ENCODE measurements around the gene SLC29A1.

SLC29A1 gene

GRCh38 chr6:44250718-44251123 is 27.3 kb downstream of the SLC29A1 start:
- Histone ChIP-seq H3K4me1 (ENCODE audit: control insufficient read depth, insufficient read depth, low read length, unreplicated experiment) (peaks cover 46% of the 10 kb centered on the region), H3K27ac (ENCODE audit: low read depth, low read length) (peak overlapping the region; percentile 39; the same call in 1 of the 2 replicates), H3K36me3 (ENCODE audit: insufficient read depth, low read length) (peaks cover 60% of the 10 kb centered on the region), H2AFZ (ENCODE audit: low read length, unreplicated experiment) (no peak overlapping the region), H3K79me2 (ENCODE audit: control insufficient read depth, insufficient read depth, low read length, unreplicated experiment) (peaks cover 51% of the 10 kb centered on the region), H3K27me3 (ENCODE audit: insufficient read depth, low read length) (no peaks in the 10 kb centered on the region), H3K4me3 (ENCODE audit: low read depth, low read length) (no peak overlapping the region)

DNA sequence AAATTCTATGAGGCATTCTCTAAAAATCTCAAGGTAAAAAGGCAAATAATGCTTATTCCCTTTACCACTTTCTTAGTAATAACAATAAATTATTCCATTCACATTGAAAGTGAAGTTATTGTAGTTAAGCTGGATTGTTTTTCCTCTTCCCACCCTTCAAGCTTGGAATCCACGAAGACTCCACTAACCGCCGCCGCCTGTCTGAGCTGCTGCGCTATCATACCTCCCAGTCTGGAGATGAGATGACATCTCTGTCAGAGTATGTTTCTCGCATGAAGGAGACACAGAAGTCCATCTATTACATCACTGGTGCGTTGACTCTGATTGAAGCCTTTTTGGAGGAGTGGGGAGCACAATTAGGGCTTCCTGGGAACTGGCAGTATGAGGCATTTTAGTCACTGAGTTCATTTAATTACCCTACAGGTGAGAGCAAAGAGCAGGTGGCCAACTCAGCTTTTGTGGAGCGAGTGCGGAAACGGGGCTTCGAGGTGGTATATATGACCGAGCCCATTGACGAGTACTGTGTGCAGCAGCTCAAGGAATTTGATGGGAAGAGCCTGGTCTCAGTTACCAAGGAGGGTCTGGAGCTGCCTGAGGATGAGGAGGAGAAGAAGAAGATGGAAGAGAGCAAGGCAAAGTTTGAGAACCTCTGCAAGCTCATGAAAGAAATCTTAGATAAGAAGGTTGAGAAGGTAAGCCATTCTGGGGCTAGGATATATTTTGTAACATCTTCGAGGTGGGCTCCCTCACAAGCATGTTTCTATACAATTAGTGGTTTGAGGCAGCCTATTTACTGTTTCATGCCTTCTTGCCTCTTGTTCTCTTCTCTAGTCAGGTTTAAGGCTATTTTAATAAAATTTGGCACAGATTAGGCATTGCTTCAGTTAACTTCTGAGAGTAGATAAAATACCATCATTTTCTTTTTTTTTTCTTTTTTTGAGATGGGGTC is 28.5 kb downstream of the SLC29A1 start:
- Histone ChIP-seq H2AFZ (ENCODE audit: low read length, unreplicated experiment) (no peak overlapping the region), H3K4me3 (ENCODE audit: low read depth, low read length) (no peak overlapping the region), H3K4me1 (ENCODE audit: control insufficient read depth, insufficient read depth, low read length, unreplicated experiment) (peaks cover 49% of the 10 kb centered on the region), H3K27ac (ENCODE audit: low read depth, low read length) (no peak overlapping the region), H3K27me3 (ENCODE audit: insufficient read depth, low read length) (no peaks in the 10 kb centered on the region), H3K79me2 (ENCODE audit: control insufficient read depth, insufficient read depth, low read length, unreplicated experiment) (peaks cover 62% of the 10 kb centered on the region), H3K36me3 (ENCODE audit: insufficient read depth, low read length) (peaks cover 60% of the 10 kb centered on the region)

DNA sequence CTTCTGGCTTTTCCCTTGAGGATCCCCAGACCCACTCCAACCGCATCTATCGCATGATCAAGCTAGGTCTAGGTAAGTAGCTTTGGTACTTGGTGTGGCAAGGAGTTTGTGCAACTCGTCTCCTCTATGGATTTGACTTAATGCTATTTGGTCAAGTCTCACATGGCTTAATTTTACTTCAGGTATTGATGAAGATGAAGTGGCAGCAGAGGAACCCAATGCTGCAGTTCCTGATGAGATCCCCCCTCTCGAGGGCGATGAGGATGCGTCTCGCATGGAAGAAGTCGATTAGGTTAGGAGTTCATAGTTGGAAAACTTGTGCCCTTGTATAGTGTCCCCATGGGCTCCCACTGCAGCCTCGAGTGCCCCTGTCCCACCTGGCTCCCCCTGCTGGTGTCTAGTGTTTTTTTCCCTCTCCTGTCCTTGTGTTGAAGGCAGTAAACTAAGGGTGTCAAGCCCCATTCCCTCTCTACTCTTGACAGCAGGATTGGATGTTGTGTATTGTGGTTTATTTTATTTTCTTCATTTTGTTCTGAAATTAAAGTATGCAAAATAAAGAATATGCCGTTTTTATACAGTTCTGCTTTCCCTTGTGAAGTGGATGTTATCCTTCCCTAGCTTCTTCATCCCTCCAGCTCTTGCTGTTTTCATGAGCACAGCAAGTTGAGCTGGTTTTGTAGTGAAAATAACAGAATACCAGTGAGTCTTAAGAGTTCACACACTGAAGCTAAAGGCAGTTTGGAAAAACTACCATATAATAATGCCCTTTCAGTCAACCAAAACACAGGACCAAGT is 30.1 kb downstream of the SLC29A1 start:
- Histone ChIP-seq H3K36me3 (ENCODE audit: insufficient read depth, low read length) (peaks cover 48% of the 10 kb centered on the region), H3K27ac (ENCODE audit: low read depth, low read length) (no peak overlapping the region), H2AFZ (ENCODE audit: low read length, unreplicated experiment) (no peak overlapping the region), H3K4me3 (ENCODE audit: low read depth, low read length) (no peak overlapping the region), H3K79me2 (ENCODE audit: control insufficient read depth, insufficient read depth, low read length, unreplicated experiment) (peaks cover 46% of the 10 kb centered on the region), H3K27me3 (ENCODE audit: insufficient read depth, low read length) (no peaks in the 10 kb centered on the region), H3K4me1 (ENCODE audit: control insufficient read depth, insufficient read depth, low read length, unreplicated experiment) (peaks cover 54% of the 10 kb centered on the region)

- Histone ChIP-seq H3K4me3 (ENCODE audit: low read depth, low read length) (no peak overlapping the region), H3K36me3 (ENCODE audit: insufficient read depth, low read length) (peaks cover 39% of the 10 kb centered on the region), H3K79me2 (ENCODE audit: control insufficient read depth, insufficient read depth, low read length, unreplicated experiment) (peaks cover 37% of the 10 kb centered on the region), H2AFZ (ENCODE audit: low read length, unreplicated experiment) (no peak overlapping the region), H3K4me1 (ENCODE audit: control insufficient read depth, insufficient read depth, low read length, unreplicated experiment) (peaks cover 44% of the 10 kb centered on the region), H3K27ac (ENCODE audit: low read depth, low read length) (no peak overlapping the region), H3K27me3 (ENCODE audit: insufficient read depth, low read length) (no peaks in the 10 kb centered on the region)
These were observed 31.1 kb downstream of the SLC29A1 start for GRCh38 chr6:44254191-44255104.

GRCh38 chr6:44255105-44255808 is 31.9 kb downstream of the SLC29A1 start:
- H3K27me3 ChIP-seq (ENCODE audit: insufficient read depth, low read length): no peaks in the 10 kb centered on the region
- peaks cover 36% of the 10 kb centered on the region for H3K4me1 ChIP-seq (ENCODE audit: control insufficient read depth, insufficient read depth, low read length, unreplicated experiment)
- H3K27ac ChIP-seq (ENCODE audit: low read depth, low read length): no peak overlapping the region
- peaks cover 29% of the 10 kb centered on the region for H3K79me2 ChIP-seq (ENCODE audit: control insufficient read depth, insufficient read depth, low read length, unreplicated experiment)
- H3K36me3 ChIP-seq (ENCODE audit: insufficient read depth, low read length): peaks cover 33% of the 10 kb centered on the region
- H2AFZ ChIP-seq (ENCODE audit: low read length, unreplicated experiment): no peak overlapping the region
- peak overlapping the region; percentile 93 for H3K4me3 ChIP-seq (ENCODE audit: low read depth, low read length)

DNA sequence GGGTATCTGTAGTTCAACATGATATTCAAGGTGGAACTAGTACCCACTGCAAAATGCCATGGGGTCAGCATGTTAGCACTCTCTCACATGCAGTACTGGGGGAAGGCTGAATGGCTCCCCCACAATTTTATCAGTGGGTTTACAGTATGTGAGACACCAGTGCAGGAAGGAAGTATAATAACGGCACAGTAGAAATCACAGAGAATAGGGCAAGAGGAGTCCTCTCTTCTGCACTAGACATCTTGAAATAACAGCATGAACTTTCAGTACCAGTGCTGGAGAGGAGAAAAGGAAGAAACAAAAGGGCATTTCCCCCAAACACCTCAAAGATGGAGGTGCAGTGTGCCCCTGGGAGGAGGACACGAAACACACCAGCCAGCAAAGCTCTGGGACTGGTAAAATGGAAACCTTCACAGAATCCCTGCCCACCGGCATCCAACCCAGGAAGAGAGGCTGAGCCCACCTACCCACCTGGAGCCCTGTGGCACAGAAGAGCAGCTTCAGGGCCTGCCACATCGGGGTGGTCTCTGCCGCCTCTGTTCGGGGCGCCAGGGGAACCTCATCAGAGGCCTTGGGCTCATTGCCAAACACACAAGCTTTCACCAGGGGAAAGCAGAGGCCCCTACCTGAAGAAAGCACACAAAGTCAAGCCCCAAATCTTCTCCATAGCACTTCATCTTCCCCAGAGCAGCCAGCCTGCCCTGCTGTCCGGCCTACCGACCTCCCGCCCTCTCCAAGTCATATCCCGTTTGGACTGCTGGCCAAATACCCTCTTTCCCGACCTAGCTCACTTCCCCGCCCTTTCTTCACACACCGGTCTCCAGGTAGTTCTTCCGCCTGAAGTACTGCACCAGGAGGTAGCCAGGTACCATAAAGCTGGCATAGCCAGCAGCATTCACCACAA is 32.7 kb downstream of the SLC29A1 start:
- Histone ChIP-seq H3K79me2 (ENCODE audit: control insufficient read depth, insufficient read depth, low read length, unreplicated experiment) (peaks cover 20% of the 10 kb centered on the region), H3K4me3 (ENCODE audit: low read depth, low read length) (peak overlapping the region; percentile 93), H3K36me3 (ENCODE audit: insufficient read depth, low read length) (peaks cover 25% of the 10 kb centered on the region)

DNA sequence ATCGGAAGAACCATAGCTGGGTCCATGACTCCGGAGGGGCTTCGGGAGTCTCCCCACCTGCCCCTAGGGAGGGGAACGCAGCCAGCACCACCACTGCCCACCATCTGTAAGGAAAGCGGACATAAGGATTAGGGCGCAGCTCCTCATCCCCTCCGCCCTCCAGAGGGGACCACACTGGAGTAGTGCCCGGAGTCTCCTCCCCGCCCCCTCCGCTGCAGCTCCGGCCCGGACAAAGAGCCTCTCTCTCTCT is 33.3 kb downstream of the SLC29A1 start:
- H3K4me3 ChIP-seq (ENCODE audit: low read depth, low read length): peak overlapping the region; percentile 93
- H3K27ac ChIP-seq (ENCODE audit: low read depth, low read length): peak overlapping the region; percentile 58; the same call in 1 of the 2 replicates
- peaks cover 19% of the 10 kb centered on the region; the same call in 1 of the 2 replicates for H3K36me3 ChIP-seq (ENCODE audit: insufficient read depth, low read length)
- H2AFZ ChIP-seq (ENCODE audit: low read length, unreplicated experiment): no peak overlapping the region
- H3K27me3 ChIP-seq (ENCODE audit: insufficient read depth, low read length): no peaks in the 10 kb centered on the region
- peaks cover 24% of the 10 kb centered on the region for H3K4me1 ChIP-seq (ENCODE audit: control insufficient read depth, insufficient read depth, low read length, unreplicated experiment)
- H3K79me2 ChIP-seq (ENCODE audit: control insufficient read depth, insufficient read depth, low read length, unreplicated experiment): peaks cover 14% of the 10 kb centered on the region

More for the DNA sequence above, 32.7 kb downstream of the SLC29A1 start:
- no peak overlapping the region for H2AFZ ChIP-seq (ENCODE audit: low read length, unreplicated experiment)
- peak overlapping the region; percentile 58; the same call in 1 of the 2 replicates for H3K27ac ChIP-seq (ENCODE audit: low read depth, low read length)
- H3K27me3 ChIP-seq (ENCODE audit: insufficient read depth, low read length): no peaks in the 10 kb centered on the region
- peaks cover 28% of the 10 kb centered on the region for H3K4me1 ChIP-seq (ENCODE audit: control insufficient read depth, insufficient read depth, low read length, unreplicated experiment)

DNA sequence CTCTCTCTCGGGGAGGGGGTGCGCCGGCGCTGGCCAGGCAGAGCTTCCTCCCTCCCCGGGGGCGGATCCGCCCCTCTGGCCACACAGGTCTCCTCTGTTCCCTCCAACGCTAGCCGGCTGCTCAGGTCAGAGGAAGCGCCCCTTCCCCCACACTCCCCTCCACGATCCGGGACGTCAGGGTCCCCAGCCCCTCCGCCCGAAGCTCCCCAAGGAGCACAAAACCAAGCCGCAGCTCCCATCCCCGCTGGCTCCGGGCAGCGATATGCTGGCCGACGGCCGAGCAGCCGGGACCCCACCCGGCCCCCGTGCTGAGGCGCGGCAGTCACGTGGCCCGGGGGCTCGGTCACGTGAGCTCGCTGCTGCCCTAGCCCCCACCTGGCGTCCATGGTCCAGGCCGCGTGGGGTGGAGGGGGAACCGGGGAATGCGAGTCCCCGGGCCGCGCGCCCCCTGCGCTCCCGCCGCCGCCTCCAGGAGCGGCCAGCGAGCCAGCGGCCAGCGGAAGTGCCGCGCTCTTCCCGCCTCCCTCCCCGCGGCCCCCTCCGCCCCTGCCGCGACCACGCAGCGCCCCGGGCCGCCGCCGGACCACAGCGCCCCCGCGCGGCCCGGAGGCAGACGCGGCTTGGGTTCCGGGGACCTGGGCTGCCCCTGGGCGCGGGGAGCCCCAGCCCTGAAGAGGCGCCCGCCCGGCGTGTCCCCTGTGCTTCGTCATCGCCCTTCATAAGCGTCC is 33.8 kb downstream of the SLC29A1 start, which contains the start of gene SLC35B2:
Gene SLC35B2, minus strand, starts transcription at position 504 of the 728 bp plus-strand sequence. Its CDS starts 118 bp downstream, at position 386.
- Histone ChIP-seq H3K4me3 (ENCODE audit: low read depth, low read length) (peak within 1 kb of the TSS; percentile 93), H3K79me2 (ENCODE audit: control insufficient read depth, insufficient read depth, low read length, unreplicated experiment) (peaks cover 12% of the 10 kb centered on the region), H3K27me3 (ENCODE audit: insufficient read depth, low read length) (no peaks in the 10 kb centered on the region), H3K27ac (ENCODE audit: low read depth, low read length) (peak within 1 kb of the TSS; percentile 58; the same call in 1 of the 2 replicates), H3K36me3 (ENCODE audit: insufficient read depth, low read length) (peaks cover 14% of the 10 kb centered on the region; the same call in 1 of the 2 replicates), H3K4me1 (ENCODE audit: control insufficient read depth, insufficient read depth, low read length, unreplicated experiment) (peaks cover 21% of the 10 kb centered on the region), H2AFZ (ENCODE audit: low read length, unreplicated experiment) (peak within 1 kb of the TSS; percentile 81)
